LoVo (cell line): Measurements from ENCODE around the gene DOCK9.

Experiments used
- DNase-seq: peaks from one replicate; pipeline ENCODE4 v3.0.0-alpha.2; 2016; ENCODE audit warnings: low spot score

The DOCK9 gene

DNA sequence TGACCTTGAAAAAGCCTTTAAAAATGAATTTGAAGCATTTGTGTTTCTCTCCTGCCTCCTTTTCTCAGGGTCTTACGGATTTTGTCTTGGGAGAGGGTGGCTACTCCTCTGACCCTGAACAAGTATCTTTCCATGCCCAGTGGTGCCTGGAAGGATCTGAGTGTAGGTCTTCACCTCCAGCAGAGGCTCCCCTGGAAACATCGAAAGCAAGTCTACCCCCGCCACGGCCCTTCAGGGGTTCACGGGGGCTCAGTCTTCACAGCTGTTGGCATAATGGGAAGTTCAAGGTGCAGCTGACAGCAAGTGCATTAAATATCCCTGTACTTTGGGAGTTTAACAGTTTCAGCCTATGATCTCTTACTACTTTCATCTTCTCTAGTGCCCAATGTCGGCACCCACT, 182.6 kb downstream of the DOCK9 start:
- DNase-seq: no peak

DNA sequence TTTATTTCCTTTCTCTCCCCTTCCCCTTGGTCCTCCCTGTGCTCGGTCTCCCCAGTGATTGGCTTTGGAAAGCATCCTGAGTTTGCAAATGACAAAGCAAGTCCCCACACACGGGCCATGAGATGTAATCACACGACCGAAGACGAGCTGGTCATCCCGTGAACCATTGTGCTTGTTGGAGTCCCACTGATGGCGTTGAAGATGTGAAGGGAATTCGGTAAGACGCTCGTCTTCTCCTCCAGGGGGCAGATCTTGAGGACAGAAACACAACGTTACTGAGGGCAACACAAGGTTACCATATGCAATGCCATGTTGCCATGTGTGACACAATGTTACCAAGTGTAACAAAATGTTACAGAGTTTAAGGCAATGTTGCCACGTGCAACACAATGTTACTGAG, 183.4 kb downstream of the DOCK9 start:
- DNase-seq: no peak

DNA sequence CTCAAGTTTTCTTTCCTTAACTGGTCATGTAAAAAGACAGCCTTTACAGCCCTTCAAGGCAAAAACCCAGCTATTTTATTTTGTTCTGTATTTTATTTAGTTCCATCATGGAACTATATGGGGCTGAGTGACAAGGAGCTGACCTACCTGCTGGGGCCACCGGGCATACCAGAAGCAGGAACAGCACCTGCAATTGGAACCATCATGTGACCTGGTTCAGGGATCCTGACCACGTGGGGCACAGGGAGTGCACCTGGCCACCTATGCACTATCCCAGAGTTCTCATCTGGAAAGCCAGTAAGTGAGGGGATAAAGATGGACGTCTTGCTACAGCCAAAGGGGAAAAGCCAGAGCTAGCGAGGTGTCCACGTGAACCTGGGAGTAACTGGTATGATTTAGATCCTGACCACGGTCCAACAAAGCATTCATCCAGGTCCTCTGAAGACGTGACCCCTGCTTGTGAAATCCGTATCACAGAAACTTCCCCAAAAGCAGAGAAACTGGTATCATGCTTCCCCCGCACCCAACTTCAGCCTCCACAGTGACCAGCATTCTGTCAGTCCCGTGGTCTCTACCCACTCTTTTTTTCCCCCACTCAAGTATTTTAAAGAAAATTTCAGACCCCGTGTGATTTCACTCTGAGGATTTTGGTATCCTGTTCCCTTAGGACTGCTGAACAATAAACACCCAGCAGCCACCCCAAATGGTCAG, 184.9 kb downstream of the DOCK9 start:
- DNase-seq: no peak

- DNase-seq: no peak
Observed at GRCh38 chr13:98792321-98792720, 185.5 kb downstream of the DOCK9 start.

DNA sequence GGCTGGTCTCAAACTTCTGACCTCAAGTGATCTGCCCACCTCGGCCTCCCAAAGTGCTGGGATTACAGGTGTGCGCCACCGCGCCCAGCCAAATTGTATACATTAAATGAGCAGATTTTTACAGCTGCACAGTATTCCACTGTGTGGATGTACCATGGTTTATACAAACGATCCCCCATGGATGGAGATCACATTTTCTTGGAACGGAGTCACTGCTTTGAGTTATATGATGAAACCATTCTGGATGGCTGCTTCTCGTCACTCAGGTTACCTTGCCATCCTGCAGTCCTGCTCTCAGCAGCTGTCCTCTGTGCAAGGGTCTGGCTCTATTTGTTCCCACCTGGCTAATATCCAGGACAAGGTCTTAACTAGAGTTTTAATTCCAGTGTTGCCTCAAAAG, 186.3 kb downstream of the DOCK9 start:
- no peak for DNase-seq

DNA sequence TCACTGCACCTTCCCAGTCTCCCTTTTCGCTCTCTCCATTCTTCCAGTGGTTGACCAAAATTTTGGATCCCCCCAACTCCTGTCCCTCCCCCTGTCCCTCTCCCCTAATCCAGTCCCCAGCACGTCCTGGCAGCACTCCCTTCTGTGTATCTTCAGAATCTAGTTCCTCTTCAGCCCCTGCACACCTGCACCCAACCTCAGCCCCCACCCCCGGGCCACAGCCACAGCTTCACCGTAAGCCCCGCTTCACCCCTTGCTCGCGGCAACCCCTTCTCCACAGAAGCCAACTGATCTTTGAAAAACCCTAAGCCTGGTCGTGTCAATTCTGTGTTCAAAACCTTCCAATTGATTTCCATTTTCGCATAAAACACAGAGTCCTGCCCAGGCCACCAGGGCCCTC, 189.9 kb downstream of the DOCK9 start:
- DNase-seq: no peak

DNA sequence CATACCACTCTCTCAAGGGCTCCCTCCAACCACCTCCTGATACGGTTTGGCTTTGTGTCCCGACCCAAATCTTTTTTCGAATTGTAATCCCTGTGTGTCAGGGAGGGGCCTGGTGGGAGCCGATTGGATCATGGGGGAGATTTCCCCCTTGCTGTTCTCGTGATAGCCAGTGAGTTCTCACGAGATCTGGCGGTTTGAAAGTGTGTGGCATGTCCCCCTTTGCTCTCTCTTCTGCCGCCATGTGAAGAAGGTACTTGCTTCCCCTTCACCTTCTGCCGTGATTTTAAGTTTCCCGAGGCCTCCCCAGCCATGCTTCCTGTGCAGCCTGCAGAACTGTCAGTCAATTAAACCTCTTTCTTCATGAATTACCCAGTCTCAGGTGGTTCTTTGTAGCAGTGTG, 190.7 kb downstream of the DOCK9 start:
- DNase-seq: no peak

DNA sequence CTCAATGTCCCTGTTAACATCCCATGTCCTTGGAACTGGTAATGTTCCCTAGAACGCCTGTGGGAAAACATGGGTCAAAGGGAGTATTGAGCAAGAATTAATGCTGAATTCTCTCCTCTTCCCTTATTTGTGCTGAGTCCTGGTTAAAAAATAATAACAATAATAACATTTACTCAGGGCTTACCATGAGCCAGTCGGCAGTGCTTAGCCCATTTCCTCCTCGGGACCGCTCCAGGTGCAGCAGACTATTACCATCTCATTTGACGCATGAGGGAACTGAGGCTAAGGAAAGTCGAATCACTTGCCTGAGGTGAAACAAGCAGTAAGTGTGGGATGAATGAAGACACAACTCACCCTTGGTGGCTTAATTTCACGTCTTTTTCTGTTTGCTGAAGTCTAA, 191.8 kb downstream of the DOCK9 start:
- no peak for DNase-seq

DNA sequence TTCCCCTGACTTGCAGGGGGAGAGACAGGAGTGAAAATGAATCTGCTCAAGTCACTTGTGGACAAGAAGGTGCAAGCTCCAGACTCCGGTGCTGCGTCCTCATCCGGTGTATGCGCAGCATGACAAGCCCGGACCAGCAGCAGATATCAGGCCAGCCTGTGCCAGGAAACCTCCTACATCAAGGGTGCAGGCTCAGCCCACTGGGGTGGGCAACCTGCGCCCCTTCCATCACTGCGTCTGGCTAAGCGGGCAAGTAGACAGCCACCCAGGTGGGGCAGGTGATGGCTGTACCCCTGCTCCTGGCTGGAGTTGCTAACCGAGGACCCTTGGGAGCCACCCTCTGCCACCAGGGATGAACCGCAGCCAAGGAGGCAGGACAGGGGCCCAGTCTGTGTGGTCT, 192.5 kb downstream of the DOCK9 start:
- DNase-seq: no peak

DNA sequence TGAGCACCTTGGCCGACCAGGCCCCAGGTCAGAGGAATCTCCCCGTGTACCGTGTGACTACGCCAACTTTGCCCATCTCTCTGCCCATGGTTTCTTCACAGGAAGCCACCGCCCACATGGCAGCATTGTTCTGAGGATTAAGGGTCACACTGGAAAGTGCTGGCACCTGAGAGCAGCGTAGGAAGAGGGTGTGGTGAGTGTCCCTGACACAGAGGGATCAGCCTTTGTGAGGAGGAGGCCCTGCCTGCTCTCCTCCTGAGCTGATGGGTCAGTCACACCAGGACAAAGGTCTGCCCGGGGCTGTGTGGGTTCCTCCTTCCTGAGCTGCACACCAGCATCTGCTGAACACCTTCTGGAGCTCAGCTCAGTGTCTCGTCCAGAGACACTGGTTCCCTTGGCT, 193.2 kb downstream of the DOCK9 start:
- DNase-seq: no peak

DNA sequence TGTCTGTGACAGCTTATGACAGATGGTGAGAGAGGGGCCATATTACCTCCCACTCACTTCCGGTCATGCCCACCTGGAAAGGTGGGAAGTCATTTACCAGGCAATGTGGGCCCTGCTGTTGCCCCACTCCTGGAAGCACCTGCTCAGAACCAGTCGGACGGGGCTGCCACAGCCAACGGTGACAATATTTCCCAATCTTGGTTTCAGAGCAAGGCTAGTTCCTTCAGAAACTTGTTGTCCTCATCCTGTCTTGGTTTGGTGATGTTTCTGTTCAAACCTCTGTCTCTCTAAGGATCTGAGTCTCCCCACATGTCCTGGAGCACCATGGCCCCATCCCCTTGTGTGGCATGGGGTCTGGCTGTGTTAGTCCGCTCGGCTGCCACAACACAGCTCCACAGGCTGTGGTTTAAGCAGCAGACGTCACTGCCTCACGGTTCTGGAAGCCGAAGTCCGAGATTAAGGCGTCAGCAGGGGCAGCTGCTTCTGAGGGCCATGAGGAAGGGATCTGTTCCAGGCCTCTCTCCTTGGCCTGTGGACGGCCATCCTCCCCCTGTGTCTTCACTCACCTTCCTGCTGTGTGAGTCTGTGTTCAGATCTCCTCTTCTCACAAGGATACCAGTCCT, 193.9 kb downstream of the DOCK9 start:
- no peak for DNase-seq

- no peak for DNase-seq
Observed at GRCh38 chr13:98782654-98783053, 195.2 kb downstream of the DOCK9 start.

- no peak for DNase-seq
Observed at GRCh38 chr13:98781905-98782304, 196.0 kb downstream of the DOCK9 start.

DNA sequence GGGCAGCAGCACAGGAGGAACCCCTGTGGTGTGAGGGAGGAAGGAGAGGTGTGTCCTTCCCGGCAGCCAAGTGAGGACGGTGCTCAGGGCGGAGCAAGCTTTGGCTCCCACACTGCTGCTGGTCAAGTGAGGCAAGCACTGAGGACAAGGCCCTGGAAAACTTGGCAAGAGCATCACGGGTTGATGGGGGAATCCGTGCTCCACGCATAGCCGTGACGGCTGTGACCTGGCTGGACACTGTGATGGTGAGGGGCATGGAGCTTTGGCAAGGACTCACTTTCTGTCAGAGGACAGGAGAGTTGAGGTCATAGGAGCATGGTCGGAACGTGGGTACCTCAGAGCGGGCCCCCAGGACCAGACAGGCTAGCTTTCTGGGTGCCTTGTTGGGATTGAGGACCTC, 196.4 kb downstream of the DOCK9 start:
- no peak for DNase-seq

GRCh38 chr13:98781045-98781444, 196.8 kb downstream of the DOCK9 start:
- DNase-seq: no peak

GRCh38 chr13:98780451-98780850, 197.4 kb downstream of the DOCK9 start:
- no peak for DNase-seq

- DNase-seq: no peak
Observed at GRCh38 chr13:98779695-98780094, 198.2 kb downstream of the DOCK9 start.

DNA sequence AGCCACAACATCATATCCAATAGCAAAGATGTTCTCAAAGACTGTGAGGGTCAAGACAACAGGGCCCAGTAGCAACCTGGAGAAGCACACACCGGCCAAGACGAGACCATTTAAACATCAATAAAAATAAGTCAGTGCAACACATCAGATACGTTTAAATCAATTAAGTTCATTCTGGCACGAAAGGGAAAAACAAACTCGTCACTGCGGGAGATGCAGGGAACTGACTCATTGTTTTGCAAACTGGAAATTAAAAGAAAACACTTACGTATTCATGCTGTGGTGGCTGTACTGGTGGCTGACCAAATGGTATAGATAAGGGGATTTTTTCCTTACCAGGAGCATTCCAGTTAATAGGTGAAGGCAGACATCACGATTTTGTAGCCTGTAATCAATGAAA, 199.1 kb downstream of the DOCK9 start:
- DNase-seq: peak; percentile 15

GRCh38 chr13:98776644-98777043, 201.2 kb downstream of the DOCK9 start:
- DNase-seq: no peak

DNA sequence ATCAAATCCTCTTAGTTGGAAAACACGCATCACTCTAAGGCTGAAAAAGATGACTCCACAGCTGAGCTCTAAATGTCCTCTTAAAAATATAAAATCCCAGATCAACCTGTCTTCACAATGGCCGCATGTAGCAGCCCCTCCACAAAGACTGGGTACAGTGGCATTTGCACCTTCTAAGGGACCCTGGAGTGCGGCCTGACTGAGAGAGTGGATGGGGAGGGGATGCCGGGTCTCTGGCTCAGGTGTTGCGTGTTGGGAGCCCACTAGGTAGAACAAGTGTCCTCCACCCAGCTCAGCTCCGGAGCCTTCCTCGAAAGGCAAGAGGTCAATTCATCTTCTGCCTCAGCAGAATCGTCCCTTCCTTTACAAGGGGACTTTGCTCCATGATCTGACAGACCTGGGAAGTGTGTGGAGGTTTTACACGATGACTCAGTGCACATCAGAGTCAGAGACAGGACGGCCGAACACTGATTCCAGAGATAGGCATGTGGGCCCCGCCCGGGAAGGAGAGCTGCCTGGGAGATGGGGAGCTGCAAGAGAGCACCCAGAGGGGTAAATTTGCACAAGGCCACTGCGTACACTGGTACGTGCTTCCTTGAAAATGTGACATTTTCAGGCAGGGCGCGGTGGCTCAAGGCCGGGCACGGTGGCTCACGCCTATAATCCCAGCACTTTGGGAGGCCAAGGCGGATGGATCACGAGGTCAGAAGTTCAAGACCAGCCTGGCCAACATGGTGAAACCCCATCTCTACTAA, 201.8 kb downstream of the DOCK9 start:
- peak; percentile 98 for DNase-seq

DNA sequence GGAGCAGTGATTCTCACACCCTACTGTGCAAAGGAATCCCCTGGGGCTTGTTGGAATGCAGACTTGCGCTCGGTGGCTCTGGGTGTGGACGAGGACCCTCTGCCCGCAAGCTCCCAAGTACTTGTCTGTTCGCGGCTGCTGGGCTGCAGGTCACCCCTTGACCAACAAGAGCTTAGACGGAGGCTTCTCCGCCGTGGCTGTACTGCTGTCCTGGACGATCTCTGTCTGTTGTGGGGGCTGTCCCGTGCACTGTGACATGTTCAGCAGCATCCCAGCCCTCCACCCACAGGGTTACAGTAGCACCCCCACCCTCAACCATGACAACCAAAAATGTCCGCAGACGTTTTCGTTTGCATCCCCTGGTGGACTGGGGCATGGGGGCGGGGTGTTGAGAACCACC, 202.5 kb downstream of the DOCK9 start:
- DNase-seq: no peak

DNA sequence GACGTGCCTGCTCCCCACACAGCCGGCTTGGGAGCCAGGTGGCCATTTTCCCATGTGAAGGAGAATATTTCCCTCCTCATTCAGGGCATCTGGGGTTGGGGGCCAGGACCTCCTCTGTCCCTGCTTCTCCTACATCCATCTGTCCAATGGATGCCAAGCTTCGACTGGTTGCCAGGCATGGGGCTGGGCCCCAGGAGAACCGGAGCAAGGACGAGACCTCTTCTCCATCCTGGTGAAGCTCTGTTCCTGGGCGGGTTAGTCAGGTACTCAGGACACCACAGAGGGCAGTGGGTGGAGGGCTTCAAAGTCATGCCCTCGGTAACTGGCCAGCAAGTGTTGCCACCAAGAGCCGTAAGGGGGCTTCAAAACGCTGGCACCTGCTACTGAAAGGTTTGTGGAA, 203.1 kb downstream of the DOCK9 start:
- DNase-seq: no peak

DNA sequence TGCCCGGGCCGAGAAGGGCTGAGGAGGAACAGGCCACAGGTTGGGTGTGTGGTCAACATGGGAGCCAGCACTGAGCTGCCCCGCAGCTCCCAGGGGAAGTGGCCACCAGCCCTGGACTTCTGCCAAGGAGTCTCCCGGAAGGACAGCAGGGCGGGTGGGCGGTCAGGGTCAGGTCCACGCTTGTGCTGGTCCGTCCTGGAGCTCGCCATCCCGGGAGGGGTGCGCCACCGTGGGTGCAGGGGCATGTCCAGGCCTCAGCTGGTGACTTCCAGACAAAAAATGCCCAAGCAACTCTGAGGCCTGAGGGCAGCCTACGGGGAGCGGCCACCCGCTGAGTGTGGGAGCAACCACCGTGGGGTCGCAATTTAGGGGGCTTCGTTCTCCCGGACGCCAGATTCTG, 203.9 kb downstream of the DOCK9 start:
- no peak for DNase-seq
